Type B pancreatic cell (in vitro differentiated cells): ENCODE measurements around the gene MTARC2. TPM values are rescaled to one million over a fixed set of nuclear protein-coding genes. Genes with fewer than 3 reads are reported as not detected.

Experiments
- DNase-seq: peaks from one replicate; pipeline ENCODE4 v3.0.0; 2021; ENCODE audit warnings: mixed read lengths; ENCODE audit not compliant: unreplicated experiment; ENCODE audit errors: extremely low spot score
- H3K27ac Mint-ChIP-seq: 2 replicates; pipeline ENCODE4 v1.8.0; 2021; ENCODE audit warnings: mild to moderate bottlenecking, mixed read lengths
- H3K27me3 Mint-ChIP-seq: 2 replicates; pipeline ENCODE4 v1.8.0; 2021; ENCODE audit warnings: mixed read lengths
- H3K36me3 Mint-ChIP-seq: 2 replicates; pipeline ENCODE4 v1.8.0; 2021; ENCODE audit warnings: mixed read lengths
- H3K4me1 Mint-ChIP-seq: one replicate; pipeline ENCODE4 v1.8.0; 2021; ENCODE audit warnings: mixed read lengths; ENCODE audit not compliant: unreplicated experiment
- H3K4me3 Mint-ChIP-seq: 2 replicates; pipeline ENCODE4 v1.8.0; 2021; ENCODE audit warnings: mild to moderate bottlenecking, mixed read lengths
- H3K9me3 Mint-ChIP-seq: 2 replicates; pipeline ENCODE4 v1.8.0; 2021; ENCODE audit warnings: mixed read lengths
- CTCF ChIP-seq: fragments of 200-600 bp; sonication (generic); conservative IDR thresholded peaks from 2 replicates; pipeline ENCODE4 v1.5.0; 2021; ENCODE audit warnings: antibody characterized with exemption, mild to moderate bottlenecking
- total RNA-seq: library from RNA; stranded (reverse); gene quantifications from 2 replicates; pipeline ENCODE4 v1.2.1, GENCODE V29; 2021; ENCODE audit warnings: low replicate concordance

MTARC2 gene
- total RNA-seq, 1 donor from 2014 or later = 14.4 TPM

- TF ChIP-seq CTCF = no peak
- Mint-ChIP-seq H3K27ac (peak overlapping the region; percentile 79), H3K4me1 (peaks cover 16% of the 10 kb centered on the region), H3K4me3 (peak overlapping the region; percentile 89), H3K27me3 (no peaks in the 10 kb centered on the region), H3K9me3 (no peaks in the 10 kb centered on the region), H3K36me3 (no peaks in the 10 kb centered on the region)
- DNase-seq = no peak
Measured at GRCh38 chr1:220787069-220787619, 39.0 kb downstream of the MTARC2 start.

- no peaks in the 10 kb centered on the region for H3K27me3 Mint-ChIP-seq
- H3K36me3 Mint-ChIP-seq = no peaks in the 10 kb centered on the region
- DNase-seq = no peak
- no peak overlapping the region for H3K27ac Mint-ChIP-seq
- H3K9me3 Mint-ChIP-seq = no peaks in the 10 kb centered on the region
- H3K4me3 Mint-ChIP-seq = peak overlapping the region; percentile 26
- no peak for TF ChIP-seq CTCF
- peaks cover 16% of the 10 kb centered on the region for H3K4me1 Mint-ChIP-seq
Measured at GRCh38 chr1:220788900-220789299, 40.8 kb downstream of the MTARC2 start.

- no peak for DNase-seq
- Mint-ChIP-seq H3K27ac (no peak overlapping the region), H3K27me3 (no peaks in the 10 kb centered on the region), H3K36me3 (no peaks in the 10 kb centered on the region), H3K4me3 (no peak overlapping the region), H3K4me1 (peaks cover 16% of the 10 kb centered on the region), H3K9me3 (no peaks in the 10 kb centered on the region)
- no peak for TF ChIP-seq CTCF
Measured at GRCh38 chr1:220789532-220790147, 41.5 kb downstream of the MTARC2 start.

- no peaks in the 10 kb centered on the region for H3K36me3 Mint-ChIP-seq
- peaks cover 3% of the 10 kb centered on the region for H3K4me1 Mint-ChIP-seq
- H3K4me3 Mint-ChIP-seq = no peak overlapping the region
- no peaks in the 10 kb centered on the region for H3K27me3 Mint-ChIP-seq
- no peaks in the 10 kb centered on the region for H3K9me3 Mint-ChIP-seq
- TF ChIP-seq CTCF = no peak
- no peak overlapping the region for H3K27ac Mint-ChIP-seq
- no peak for DNase-seq
Measured at GRCh38 chr1:220791285-220791684, 43.2 kb downstream of the MTARC2 start.

GRCh38 chr1:220791956-220792355 lies 43.8 kb downstream of the MTARC2 start:
- H3K4me3 Mint-ChIP-seq = no peak overlapping the region
- no peaks in the 10 kb centered on the region for H3K27me3 Mint-ChIP-seq
- H3K27ac Mint-ChIP-seq = no peak overlapping the region
- no peaks in the 10 kb centered on the region for H3K36me3 Mint-ChIP-seq
- no peaks in the 10 kb centered on the region for H3K9me3 Mint-ChIP-seq
- peaks cover 3% of the 10 kb centered on the region for H3K4me1 Mint-ChIP-seq
- DNase-seq = no peak
- no peak for TF ChIP-seq CTCF
